Measurements from ENCODE around the gene FLII. TPM values are rescaled to one million over a fixed set of nuclear protein-coding genes. Genes with fewer than 3 reads are reported as not detected.

FLII gene
- total RNA-seq, 1 donor from 2014 or later, result 203 TPM

DNA sequence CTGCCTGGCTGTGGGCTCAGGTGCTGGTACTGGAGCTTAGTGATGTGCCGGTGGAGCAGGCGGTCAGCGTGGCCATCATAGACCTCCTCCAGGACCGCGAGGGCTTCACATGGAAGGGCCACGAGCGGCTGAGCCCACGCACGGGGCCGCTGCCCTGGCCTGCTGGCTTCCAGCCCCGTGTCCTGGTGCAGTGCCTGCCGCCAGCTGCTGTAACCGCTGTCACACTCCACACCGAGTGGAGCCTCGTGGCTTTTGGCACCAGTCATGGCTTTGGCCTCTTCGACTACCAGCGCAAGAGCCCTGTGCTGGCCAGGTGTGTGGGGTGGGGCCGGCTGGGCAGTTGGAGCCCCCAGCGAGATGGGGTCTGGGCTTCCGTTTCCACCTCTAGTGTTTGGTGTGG lies 21.1 kb downstream of the FLII start:
- H3K4me3 Mint-ChIP-seq (ENCODE audit: unreplicated experiment), result no peak overlapping the region
- TF ChIP-seq, protein P1, sequence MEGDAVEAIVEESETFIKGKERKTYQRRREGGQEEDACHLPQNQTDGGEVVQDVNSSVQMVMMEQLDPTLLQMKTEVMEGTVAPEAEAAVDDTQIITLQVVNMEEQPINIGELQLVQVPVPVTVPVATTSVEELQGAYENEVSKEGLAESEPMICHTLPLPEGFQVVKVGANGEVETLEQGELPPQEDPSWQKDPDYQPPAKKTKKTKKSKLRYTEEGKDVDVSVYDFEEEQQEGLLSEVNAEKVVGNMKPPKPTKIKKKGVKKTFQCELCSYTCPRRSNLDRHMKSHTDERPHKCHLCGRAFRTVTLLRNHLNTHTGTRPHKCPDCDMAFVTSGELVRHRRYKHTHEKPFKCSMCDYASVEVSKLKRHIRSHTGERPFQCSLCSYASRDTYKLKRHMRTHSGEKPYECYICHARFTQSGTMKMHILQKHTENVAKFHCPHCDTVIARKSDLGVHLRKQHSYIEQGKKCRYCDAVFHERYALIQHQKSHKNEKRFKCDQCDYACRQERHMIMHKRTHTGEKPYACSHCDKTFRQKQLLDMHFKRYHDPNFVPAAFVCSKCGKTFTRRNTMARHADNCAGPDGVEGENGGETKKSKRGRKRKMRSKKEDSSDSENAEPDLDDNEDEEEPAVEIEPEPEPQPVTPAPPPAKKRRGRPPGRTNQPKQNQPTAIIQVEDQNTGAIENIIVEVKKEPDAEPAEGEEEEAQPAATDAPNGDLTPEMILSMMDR (IDR thresholded peaks at IDR 0.05; ENCODE audit: partially characterized antibody, unreplicated experiment), result no peak
- no peaks in the 10 kb centered on the region for H3K36me3 Mint-ChIP-seq (ENCODE audit: unreplicated experiment)
- H3K4me1 Mint-ChIP-seq (ENCODE audit: low read depth, unreplicated experiment), result peaks cover 5% of the 10 kb centered on the region
- DNase-seq, result no peak
- peaks cover 14% of the 10 kb centered on the region for H3K27me3 Mint-ChIP-seq (ENCODE audit: unreplicated experiment)
- H3K9me3 Mint-ChIP-seq (ENCODE audit: unreplicated experiment), result peaks cover 3% of the 10 kb centered on the region
- H3K27ac Mint-ChIP-seq (ENCODE audit: unreplicated experiment), result no peak overlapping the region

DNA sequence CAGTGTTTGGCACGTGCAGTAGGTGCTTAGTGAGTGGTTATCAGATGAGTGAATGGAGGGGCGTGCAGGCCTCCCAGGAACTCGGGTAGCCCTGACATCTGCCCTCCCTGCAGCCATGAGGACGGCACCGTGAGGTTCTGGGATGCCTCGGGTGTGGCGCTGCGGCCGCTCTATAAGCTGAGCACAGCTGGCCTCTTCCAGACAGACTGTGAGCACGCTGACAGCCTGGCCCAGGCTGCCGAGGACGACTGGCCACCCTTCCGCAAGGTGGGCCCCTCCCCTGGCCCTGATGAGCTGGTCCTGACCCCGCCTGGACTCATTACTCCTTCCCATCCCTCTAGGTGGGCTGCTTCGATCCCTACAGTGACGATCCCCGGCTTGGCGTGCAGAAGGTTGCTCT lies 22.0 kb downstream of the FLII start:
- H3K4me1 Mint-ChIP-seq (ENCODE audit: low read depth, unreplicated experiment), result peaks cover 5% of the 10 kb centered on the region
- H3K4me3 Mint-ChIP-seq (ENCODE audit: unreplicated experiment), result peak overlapping the region; percentile 11
- H3K27ac Mint-ChIP-seq (ENCODE audit: unreplicated experiment), result peak overlapping the region; percentile 29
- H3K27me3 Mint-ChIP-seq (ENCODE audit: unreplicated experiment), result peaks cover 14% of the 10 kb centered on the region
- TF ChIP-seq, protein P1 (IDR thresholded peaks at IDR 0.05; ENCODE audit: partially characterized antibody, unreplicated experiment), result no peak
- peaks cover 3% of the 10 kb centered on the region for H3K9me3 Mint-ChIP-seq (ENCODE audit: unreplicated experiment)
- no peak for DNase-seq
- H3K36me3 Mint-ChIP-seq (ENCODE audit: unreplicated experiment), result no peaks in the 10 kb centered on the region

DNA sequence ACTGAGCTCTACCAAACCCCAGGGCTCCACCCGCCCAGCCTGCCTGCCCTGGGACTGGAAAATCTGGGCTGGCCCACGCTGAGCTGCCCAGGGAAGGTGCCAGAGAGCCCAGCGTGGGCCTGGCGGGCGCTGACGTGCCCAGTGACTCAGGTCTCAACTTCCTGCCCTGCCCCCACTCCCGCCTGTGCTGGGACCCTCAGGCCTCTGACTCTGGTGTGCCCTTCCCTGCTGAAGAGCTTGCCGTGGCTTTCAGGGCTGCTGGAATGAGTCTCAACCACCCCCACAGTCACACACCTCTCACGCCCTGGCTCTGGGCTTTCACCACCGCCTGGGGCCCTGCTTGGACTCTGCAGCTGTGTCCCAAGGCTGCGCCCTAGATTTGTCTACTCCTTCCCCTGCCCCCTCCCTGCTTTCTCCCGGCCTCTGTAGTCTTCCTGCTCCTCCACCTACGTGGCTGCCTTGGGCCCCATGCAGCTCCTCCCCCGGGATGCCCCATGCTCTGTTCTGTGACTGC lies 22.7 kb downstream of the FLII start:
- H3K36me3 Mint-ChIP-seq (ENCODE audit: unreplicated experiment), result no peaks in the 10 kb centered on the region
- H3K27me3 Mint-ChIP-seq (ENCODE audit: unreplicated experiment), result peaks cover 14% of the 10 kb centered on the region
- TF ChIP-seq, protein P1 (IDR thresholded peaks at IDR 0.05; ENCODE audit: partially characterized antibody, unreplicated experiment), result no peak
- H3K4me1 Mint-ChIP-seq (ENCODE audit: low read depth, unreplicated experiment), result peaks cover 7% of the 10 kb centered on the region
- H3K4me3 Mint-ChIP-seq (ENCODE audit: unreplicated experiment), result peak overlapping the region; percentile 11
- H3K9me3 Mint-ChIP-seq (ENCODE audit: unreplicated experiment), result peaks cover 1% of the 10 kb centered on the region
- peak overlapping the region; percentile 29 for H3K27ac Mint-ChIP-seq (ENCODE audit: unreplicated experiment)
- DNase-seq, result no peak

DNA sequence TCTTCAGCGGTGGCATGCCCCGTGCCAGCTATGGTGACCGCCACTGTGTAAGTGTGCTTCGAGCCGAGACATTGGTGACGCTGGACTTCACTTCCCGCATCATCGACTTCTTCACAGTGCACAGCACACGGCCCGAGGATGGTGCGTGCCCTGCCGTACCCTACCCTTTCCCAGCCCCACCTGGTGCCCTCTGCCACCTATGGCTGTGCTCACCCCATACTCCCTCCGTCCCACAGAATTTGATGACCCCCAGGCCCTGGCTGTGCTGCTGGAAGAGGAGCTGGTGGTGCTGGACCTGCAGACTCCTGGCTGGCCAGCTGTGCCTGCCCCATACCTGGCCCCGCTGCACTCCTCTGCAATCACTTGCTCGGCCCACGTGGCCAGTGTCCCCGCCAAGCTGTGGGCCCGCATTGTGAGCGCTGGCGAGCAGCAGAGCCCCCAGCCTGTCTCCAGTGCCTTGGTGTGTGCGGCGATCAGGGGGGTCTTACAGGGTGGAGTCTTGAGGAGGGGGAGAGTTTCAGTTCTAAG lies 23.6 kb downstream of the FLII start:
- H3K27ac Mint-ChIP-seq (ENCODE audit: unreplicated experiment), result no peak overlapping the region
- H3K36me3 Mint-ChIP-seq (ENCODE audit: unreplicated experiment), result no peaks in the 10 kb centered on the region
- H3K27me3 Mint-ChIP-seq (ENCODE audit: unreplicated experiment), result peaks cover 14% of the 10 kb centered on the region
- TF ChIP-seq, protein P1 (IDR thresholded peaks at IDR 0.05; ENCODE audit: partially characterized antibody, unreplicated experiment), result no peak
- peaks cover 1% of the 10 kb centered on the region for H3K9me3 Mint-ChIP-seq (ENCODE audit: unreplicated experiment)
- DNase-seq, result no peak
- peaks cover 10% of the 10 kb centered on the region for H3K4me1 Mint-ChIP-seq (ENCODE audit: low read depth, unreplicated experiment)
- no peak overlapping the region for H3K4me3 Mint-ChIP-seq (ENCODE audit: unreplicated experiment)

DNA sequence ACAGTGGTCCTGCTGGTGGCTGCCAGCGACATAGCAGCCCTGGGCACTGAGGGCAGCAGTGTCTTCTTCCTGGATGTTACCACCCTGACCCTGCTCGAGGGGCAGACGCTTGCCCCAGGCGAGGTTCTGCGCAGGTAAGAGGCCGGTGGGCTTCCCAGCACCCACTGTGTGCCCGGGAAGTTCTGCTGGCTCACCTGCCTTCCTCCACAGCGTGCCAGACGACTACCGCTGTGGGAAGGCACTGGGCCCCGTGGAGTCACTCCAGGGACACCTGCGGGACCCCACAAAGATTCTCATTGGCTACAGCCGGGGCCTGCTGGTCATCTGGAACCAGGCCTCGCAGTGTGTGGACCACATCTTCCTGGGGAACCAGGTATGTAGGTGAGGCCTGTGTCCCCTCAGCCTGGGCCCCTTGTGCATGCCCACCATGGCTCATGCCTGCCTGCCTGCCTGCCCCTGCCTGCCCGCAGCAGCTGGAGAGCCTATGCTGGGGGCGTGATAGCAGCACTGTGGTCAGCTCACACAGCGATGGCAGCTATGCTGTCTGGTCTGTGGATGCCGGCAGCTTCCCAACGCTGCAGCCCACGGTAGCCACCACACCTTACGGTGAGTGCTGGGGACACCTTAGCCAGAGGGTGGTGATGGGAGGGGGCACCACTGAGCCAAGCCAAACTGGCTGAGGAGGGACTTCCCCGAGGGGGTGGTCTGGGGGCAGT lies 24.6 kb downstream of the FLII start:
- no peak for DNase-seq
- TF ChIP-seq, protein P1 (IDR thresholded peaks at IDR 0.05; ENCODE audit: partially characterized antibody, unreplicated experiment), result no peak
- Mint-ChIP-seq H3K4me3 (ENCODE audit: unreplicated experiment) (no peak overlapping the region), H3K4me1 (ENCODE audit: low read depth, unreplicated experiment) (peaks cover 15% of the 10 kb centered on the region), H3K27ac (ENCODE audit: unreplicated experiment) (no peak overlapping the region), H3K9me3 (ENCODE audit: unreplicated experiment) (peaks cover 1% of the 10 kb centered on the region), H3K27me3 (ENCODE audit: unreplicated experiment) (peaks cover 11% of the 10 kb centered on the region), H3K36me3 (ENCODE audit: unreplicated experiment) (no peaks in the 10 kb centered on the region)
